ENCODE measurements around the gene GGCT. TPM values are rescaled to one million over a fixed set of nuclear protein-coding genes. Genes with fewer than 3 reads are reported as not detected.

GGCT gene
- total RNA-seq, 2 donors from 2014 or later = 14.7 to 54.0 TPM

DNA sequence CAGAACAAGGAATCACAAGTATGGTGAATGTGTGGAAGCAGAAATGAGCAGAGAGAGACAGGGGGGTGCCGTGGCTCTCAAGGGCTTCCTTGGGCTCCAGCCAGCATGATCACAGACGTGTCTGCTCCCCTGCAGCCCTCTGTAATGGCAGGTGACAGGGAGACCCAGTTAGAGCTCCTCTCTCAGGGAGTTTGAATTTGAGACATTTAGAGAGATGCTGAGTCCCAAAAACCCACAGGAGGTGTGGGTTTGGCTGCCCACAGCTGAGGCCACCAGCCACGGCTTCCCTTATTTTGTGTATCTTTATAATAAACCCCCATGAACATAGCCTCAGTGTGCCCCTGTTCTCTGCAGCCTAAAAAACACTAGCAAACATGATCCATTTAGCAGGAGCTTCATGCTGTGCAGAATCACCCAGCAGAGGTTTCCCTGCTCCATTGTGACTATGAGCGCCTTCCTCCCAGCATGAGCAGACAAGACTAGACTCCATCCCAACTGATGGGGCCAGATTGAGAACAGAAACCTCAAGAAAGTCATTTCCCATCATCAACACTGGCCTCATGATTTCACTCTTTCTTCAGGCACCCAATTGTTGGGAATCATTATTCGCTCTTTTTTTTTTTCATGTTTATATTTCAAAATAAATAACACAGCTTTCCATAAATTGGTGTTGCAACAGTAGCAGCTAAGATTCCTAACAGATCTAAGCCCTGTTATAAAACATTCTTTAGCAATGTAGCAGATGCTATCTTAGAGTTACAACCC lies 39.4 kb downstream of the GGCT start:
- Histone ChIP-seq H3K9me3 (no peaks in the 10 kb centered on the region), H3K27ac (no peak overlapping the region), H3K4me1 (replicated peaks) (peaks cover 5% of the 10 kb centered on the region), H3K4me3 (no peak overlapping the region), H3K27me3 (replicated peaks; ENCODE audit: insufficient read depth) (no peaks in the 10 kb centered on the region), H3K36me3 (no peaks in the 10 kb centered on the region)
- WGBS = 75% methylated on average over 5 of the region's 5 CpGs
- DNase-seq (ENCODE audit: low spot score) = no peak
- intact Hi-C loops (cut with DNase I) = loop anchor here (5.0 kb wide), 1 partner anchor 33 kb away; no protein-coding TSS in a partner anchor
- TF ChIP-seq POLR2AphosphoS5 (IDR thresholded peaks at IDR 0.05) (no peak), CTCF (IDR thresholded peaks at IDR 0.05) (no peak), POLR2A (IDR thresholded peaks at IDR 0.05) (no peak)

DNA sequence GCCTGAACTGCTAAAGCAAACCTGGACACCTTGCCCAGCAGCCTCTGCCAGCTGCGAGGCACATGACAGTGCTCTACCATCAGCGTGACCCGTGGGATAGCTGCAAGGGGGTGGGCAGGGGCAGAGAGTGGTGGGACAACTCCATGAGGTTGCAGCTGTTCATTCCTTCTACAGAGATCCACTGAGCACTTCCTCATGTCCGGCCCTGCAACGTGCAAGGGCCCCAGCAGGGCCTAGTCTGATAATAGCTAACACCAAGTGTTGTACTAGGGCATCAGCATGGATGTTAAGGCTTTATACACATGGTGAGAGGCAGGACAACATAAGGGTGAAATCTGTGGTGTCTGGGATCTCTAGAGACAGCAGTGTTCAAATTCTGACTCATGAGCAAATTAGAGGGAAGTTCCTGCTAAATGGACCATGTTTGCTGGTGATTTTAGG lies 40.4 kb downstream of the GGCT start:
- Histone ChIP-seq H3K4me3 (no peak overlapping the region), H3K4me1 (replicated peaks) (peaks cover 5% of the 10 kb centered on the region), H3K27me3 (replicated peaks; ENCODE audit: insufficient read depth) (no peaks in the 10 kb centered on the region), H3K9me3 (no peaks in the 10 kb centered on the region), H3K27ac (no peak overlapping the region), H3K36me3 (no peaks in the 10 kb centered on the region)
- intact Hi-C loops (cut with DNase I) = no loop called here
- TF ChIP-seq POLR2AphosphoS5 (IDR thresholded peaks at IDR 0.05) (no peak), CTCF (IDR thresholded peaks at IDR 0.05) (no peak)
- no peak for DNase-seq (ENCODE audit: low spot score)
- WGBS = 62% methylated on average over 5 of the region's 5 CpGs

- H3K27me3 ChIP-seq (replicated peaks; ENCODE audit: insufficient read depth) = no peaks in the 10 kb centered on the region
- WGBS = 77% methylated on average over 6 of the region's 6 CpGs
- TF ChIP-seq POLR2A (IDR thresholded peaks at IDR 0.05) (no peak), CTCF (IDR thresholded peaks at IDR 0.05) (no peak), POLR2AphosphoS5 (IDR thresholded peaks at IDR 0.05) (no peak)
- intact Hi-C loops (cut with DNase I) = no loop called here
- H3K4me1 ChIP-seq (replicated peaks) = peaks cover 8% of the 10 kb centered on the region
- no peak overlapping the region for H3K4me3 ChIP-seq
- no peaks in the 10 kb centered on the region for H3K9me3 ChIP-seq
- H3K27ac ChIP-seq = no peak overlapping the region
- DNase-seq (ENCODE audit: low spot score) = no peak
- H3K36me3 ChIP-seq = no peaks in the 10 kb centered on the region
Observed at GRCh38 chr7:30463405-30464145, 41.1 kb downstream of the GGCT start.

DNA sequence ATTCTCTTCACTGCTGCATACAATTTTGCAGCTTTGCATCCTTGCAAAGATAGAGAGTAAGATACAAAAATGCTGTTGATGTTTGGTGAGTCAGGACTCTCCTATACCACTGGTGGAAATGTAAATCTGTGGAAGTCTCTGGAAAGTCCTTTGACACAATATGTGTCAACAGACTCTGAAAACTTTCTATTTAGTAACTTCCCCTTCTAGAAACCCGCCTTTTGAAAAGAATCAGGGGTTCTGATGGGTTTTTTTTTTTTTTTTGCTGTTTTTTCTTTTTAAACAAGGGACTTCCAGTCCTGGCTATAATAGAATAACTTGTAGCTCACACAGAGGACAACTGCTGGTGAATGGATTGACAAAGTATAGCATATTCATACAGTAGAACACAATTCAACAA lies 42.5 kb downstream of the GGCT start:
- Histone ChIP-seq H3K9me3 (no peaks in the 10 kb centered on the region), H3K4me3 (no peak overlapping the region), H3K4me1 (replicated peaks) (peaks cover 8% of the 10 kb centered on the region), H3K27me3 (replicated peaks; ENCODE audit: insufficient read depth) (no peaks in the 10 kb centered on the region), H3K36me3 (no peaks in the 10 kb centered on the region), H3K27ac (no peak overlapping the region)
- DNase-seq (ENCODE audit: low spot score) = no peak
- 100% methylated on average over 1 of the region's 1 CpG for WGBS
- TF ChIP-seq CTCF (IDR thresholded peaks at IDR 0.05) (no peak), POLR2AphosphoS5 (IDR thresholded peaks at IDR 0.05) (no peak), POLR2A (IDR thresholded peaks at IDR 0.05) (no peak)
- intact Hi-C loops (cut with DNase I) = no loop called here
